ELF-1 (cell line): ENCODE measurements around the gene MARCHF9.

Source experiments
- DNase-seq: peaks from one replicate; pipeline ENCODE4 v3.0.0-alpha.2; 2016; ENCODE audit warnings: low read depth, low spot score

MARCHF9 gene

DNA sequence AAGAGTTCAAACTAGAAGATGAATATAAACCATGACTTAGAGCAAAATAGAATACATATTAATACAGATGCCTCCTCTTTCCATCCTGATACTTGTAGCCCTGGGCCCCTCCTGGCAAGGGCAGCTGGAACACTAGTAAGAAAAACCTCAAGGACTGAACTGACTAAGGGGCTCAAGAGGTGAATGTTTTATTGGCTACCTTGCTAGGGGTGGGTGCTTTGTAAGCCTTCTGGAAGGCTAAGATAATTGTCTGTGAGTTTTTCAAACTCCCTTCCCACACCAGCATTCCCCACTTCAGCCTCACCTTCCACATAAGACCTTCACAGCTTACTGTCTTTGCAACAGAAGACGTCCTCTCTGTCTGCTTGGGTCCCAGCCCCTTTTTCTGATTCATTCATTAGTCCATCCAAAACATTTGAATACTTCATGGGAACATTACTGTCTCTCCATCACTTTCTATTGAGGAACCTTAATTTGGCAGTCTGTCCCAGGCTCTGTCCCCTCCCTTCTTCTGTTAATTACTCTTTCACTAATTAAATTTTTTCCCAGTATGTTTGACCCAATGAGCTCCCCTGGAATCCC lies 1.1 kb upstream of the MARCHF9 start:
- DNase-seq, result no peak

- no peak for DNase-seq
Measured at GRCh38 chr12:57755194-57755453, 221 bp downstream of the MARCHF9 start.

- DNase-seq, result peak; percentile 22
Measured at GRCh38 chr12:57755454-57756372, 810 bp downstream of the MARCHF9 start.

DNA sequence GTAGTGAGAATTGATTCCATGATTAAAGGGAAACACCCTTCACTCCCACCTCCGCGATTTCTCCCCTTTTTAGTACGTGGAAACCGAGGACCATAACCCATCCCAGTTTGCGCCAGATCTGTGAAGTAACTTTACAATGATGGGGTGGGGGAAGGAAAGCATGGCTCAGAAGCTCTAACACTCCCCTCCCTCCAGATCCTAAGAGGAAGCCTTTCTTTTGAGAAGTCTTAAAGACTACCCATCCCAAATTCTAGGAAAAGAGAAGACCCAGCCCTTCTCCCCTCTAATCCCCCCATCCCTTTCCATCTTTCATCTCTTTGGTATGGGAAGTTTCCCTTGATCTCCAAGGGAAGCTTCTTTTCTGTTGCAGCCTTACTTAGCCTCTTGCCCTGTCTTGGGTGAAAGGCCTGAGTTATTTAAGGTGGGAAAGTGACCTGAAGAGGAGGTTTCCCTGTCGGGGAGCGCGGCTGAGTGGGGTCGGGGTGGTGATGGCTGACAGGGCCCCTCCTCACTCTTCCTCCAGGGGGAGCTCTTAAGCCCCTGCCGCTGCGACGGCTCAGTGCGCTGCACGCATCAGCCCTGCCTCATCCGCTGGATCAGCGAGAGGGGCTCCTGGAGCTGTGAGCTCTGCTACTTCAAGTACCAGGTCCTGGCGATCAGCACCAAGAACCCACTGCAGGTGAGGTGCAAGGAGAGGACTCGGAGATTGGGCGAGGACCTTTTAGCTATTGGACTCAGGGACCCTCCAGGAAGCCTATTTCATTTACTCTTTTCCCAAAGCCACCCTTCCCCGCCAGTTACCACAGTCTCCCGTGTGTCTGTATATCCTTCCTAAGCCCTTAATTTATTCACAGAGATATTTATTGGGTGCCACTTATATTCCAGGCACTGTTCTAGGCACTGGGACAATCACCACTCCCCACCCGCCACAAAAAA lies 1.8 kb downstream of the MARCHF9 start:
- DNase-seq, result peak; percentile 78

DNA sequence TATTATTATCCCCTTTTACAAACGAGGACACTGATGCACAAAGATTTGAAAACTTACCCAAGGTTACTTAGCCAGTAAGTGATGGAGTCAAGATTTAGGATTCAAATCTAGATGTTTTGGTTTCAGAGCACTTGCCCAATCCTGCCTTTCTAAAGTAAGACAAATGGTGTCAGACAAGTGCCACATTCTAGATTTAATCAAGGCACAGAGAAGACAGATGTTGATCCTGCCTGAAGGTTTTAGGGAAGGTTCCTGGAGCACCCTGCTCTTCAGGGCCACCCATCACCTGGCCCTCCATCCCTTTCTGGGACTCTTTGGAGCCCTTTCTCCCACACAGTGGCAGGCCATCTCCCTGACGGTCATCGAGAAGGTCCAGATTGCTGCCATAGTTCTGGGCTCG lies 2.9 kb downstream of the MARCHF9 start:
- DNase-seq, result no peak

DNA sequence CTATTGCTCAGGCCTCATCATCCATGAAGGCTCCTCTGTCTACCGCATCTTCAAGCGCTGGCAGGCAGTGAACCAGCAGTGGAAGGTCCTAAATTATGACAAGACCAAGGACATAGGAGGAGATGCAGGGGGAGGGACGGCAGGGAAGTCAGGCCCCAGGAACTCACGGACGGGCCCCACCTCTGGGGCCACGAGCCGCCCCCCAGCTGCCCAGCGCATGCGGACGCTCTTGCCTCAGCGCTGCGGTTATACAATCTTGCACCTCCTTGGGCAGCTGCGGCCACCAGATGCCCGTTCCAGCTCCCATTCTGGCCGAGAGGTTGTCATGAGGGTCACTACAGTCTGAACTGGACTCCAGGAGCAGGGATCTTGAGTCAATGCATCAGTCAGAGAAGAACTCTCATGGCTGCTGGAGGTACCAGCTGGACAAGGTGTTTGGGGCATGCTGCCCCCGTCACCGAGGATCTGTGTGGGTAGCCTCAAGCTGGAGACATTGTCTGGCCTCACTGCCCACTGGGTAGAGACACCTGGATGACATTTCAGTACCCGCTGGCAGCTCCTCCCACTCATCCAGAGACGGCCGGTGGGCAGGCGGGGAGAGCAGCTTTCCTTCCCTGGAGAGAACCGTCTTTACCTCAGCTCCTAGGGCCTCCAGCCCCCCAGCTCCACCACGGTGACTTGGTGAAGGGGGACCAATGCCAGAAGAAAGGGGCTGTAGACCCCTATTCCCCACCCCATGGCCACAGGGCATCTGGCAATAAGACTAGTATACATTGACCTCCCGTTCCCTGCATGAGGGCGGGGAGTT lies 3.9 kb downstream of the MARCHF9 start:
- no peak for DNase-seq

DNA sequence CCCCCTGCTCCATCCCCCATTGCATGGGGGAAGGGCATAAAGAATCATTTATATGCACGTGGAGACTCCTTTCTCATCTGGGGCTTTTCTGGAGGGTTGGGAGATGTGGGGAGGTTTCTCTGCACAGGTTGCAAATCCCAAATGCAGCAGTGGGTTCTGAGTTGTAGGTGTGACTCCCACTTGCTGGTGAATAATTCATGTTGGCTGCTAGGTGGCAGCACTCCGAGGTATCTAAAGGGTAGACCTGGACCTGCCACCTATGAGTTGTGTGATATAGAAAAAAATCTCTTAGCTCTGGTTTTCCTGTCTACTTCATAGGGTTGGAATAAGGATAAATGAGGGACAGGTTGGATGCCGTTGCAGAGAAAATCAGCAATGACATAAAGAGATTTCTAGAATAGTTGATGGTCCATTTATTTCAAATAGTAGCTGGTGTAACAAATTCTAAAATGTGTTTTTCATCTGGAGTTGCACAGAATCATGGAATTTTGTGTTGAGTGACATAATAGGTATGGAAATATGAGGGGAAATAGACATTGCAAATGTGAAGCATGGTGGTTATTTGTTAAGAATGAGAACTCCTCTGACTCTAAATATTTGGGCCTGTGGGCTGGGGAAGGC lies 4.6 kb downstream of the MARCHF9 start:
- DNase-seq, result no peak

GRCh38 chr12:57760347-57760982 lies 5.6 kb downstream of the MARCHF9 start:
- DNase-seq, result peak; percentile 27

DNA sequence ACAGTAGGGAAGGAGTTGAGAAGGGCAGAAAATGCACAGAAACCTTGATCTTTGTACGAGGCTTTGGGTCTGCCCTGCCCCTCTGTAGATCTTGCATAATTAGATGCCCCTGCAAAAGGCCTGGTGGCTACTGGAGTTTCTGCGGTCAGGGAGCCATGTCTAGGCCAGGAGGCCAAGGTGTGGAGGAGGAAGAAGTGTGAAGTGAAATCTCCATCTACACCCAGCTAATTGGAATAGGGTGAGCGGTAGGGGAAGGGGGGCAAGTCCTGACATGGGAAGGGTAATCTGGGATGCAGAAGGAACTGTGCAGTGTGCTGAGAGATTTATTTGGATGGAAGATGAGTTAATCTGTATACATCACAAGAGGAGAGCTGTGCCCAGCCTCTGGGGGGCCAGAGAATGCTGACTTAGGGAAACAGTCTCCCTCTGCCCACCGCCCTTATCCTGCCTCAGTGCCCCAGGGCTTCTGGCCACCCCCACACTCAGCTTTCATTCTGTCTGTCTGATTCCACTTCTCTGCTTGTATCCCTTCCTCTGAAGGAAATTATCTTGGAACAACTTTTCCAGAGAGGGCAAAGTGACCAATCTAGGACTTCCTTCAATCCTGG lies 6.6 kb downstream of the MARCHF9 start:
- no peak for DNase-seq

- DNase-seq, result no peak
Measured at GRCh38 chr12:57762463-57762862, 7.6 kb downstream of the MARCHF9 start.

DNA sequence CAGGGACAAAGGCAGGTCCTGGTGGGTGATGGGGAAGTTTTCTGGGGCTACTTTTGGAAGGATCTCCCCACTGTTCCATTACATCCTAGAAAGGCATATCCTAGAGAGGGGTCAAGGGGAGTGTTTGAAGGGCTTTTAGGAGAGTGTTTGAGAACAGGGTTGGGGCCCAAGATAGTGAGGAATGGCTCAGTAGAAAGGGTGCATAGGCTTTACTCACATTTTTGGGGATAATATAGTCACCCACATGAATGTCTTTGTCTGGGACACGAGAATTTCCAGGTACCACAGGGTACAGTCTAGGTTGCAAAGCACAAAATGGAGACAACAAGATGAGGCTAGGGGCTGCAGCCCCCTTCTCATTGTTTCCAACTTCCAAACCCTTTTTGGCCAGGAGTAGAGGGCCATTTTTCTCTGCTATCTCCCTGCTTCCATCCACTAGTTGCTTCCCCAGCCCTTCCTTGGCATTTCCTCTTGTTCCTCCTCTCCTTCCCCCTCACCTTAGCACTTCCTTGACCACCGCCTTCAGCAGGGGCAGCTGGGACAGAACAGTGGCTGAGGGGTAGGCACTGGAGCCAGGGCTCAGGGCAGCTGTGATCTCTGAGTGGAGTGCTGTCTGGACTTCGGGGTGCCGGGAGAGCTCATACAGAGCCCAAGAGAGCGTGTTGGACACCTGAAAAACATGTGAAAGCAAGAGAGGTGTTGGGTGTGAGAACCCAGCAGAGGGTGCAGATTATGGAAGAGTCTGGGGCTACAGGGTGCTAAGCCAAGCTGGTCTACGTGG lies 9.2 kb downstream of the MARCHF9 start:
- no peak for DNase-seq

DNA sequence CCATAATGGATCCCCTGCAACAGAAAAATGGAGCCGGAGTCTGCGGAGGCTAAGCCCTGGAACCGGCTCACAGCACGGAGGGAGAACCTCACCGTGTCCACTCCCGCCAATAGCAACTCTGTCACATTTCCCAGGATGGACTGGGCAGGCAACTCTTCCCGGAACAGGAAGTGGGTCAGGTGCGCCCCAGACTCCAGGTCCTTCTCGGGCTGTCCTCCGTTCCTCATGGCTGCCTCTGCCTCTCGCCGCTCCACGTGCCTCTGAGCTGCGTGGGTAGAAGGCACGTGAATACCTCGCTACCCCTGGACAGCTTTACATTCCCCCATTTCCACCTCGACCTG lies 9.7 kb downstream of the MARCHF9 start:
- no peak for DNase-seq

GRCh38 chr12:57765003-57765697 lies 10.2 kb downstream of the MARCHF9 start:
- DNase-seq, result peak; percentile 75

GRCh38 chr12:57765698-57766463 lies 11.0 kb downstream of the MARCHF9 start:
- peak; percentile 21 for DNase-seq

DNA sequence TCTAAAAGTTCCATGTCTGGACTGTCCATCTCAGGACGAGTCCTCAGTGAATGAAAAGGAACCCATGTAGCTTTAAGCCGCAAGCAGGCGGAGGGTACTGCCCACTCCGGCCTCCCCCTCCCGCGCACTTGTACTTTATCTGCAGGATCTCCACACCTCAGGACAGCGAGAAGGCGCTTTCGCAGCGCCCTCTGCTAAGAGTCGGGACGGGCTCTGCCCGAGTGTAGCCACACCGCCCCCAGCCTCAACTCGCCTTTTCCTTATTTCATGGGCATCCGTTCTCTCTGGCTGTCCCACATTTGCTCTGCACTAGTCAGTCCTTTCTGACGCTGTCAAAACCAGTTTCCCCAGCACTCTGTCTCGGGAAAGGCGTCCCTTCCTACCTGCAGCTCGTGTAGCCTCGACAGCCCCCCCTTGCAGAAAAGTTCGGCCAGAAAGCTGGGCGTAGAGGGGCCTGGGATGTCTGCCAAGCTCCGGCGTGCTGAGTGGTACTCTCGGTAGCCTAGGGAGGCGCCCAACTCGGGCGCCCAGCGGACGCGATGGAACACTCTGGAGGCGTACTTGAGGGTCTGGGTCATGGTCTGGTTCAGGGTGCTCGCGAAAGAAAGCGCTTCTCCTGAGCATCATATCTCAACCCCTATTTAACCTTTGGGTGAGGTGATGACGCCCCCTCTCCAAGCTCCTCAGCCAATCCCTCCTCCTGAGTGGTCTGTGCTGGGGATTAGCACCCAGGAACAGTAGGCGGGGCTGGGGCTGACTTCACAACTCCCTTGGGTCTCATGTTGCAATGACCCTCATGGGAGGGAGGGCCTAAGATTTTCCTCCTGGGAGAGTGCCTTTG lies 11.8 kb downstream of the MARCHF9 start, which contains the start of gene CYP27B1:
Gene CYP27B1, minus strand, starts transcription at position 615 of the 841 bp plus-strand sequence. Its CDS starts 37 bp downstream, at position 578.
- peak; percentile 41 for DNase-seq

GRCh38 chr12:57767305-57767698 lies 12.4 kb downstream of the MARCHF9 start:
- no peak for DNase-seq

- no peak for DNase-seq
Measured at GRCh38 chr12:57767876-57768275, 13.0 kb downstream of the MARCHF9 start.
